HG03378 (cell line): ENCODE results near the gene RAD9A.
"Not testable (repeated sequence)": the region's sequence is repeated elsewhere in the genome, so short reads cannot be mapped to it uniquely, and the experiment has no call there.

Experiments used
- ATAC-seq: cut with Tn5 transposase; IDR thresholded peaks from one replicate; pipeline ENCODE4 v1.9.1; 2021; ENCODE audit warnings: mild to moderate bottlenecking, moderate library complexity; ENCODE audit not compliant: unreplicated experiment

The RAD9A gene

DNA sequence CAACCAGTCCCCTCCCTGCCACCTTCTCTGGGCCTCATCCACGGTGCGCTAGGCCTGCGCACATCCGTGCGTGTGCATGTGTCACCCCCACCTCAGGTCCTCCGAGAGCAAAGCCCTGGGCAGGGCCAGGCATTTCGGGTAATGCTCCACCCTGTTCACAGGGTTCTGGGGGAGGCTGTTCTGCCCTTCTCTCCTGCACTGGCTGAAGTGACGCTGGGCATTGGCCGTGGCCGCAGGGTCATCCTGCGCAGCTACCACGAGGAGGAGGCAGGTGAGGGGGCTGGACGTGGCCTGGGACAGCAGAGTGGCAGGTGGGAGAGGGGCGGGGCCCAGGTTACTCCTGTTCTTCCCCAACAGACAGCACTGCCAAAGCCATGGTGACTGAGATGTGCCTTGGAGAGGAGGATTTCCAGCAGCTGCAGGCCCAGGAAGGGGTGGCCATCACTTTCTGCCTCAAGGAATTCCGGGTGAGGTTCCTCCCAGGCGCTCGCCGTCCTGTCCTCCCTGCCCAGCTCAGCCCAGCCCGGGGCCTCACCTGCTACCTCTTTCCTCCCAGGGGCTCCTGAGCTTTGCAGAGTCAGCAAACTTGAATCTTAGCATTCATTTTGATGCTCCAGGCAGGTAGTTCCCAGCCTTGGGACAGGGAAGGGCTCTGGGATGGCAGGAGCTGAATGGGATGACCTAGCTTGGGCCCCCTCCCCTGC lies 3.9 kb downstream of the RAD9A start:
- no peak for ATAC-seq

DNA sequence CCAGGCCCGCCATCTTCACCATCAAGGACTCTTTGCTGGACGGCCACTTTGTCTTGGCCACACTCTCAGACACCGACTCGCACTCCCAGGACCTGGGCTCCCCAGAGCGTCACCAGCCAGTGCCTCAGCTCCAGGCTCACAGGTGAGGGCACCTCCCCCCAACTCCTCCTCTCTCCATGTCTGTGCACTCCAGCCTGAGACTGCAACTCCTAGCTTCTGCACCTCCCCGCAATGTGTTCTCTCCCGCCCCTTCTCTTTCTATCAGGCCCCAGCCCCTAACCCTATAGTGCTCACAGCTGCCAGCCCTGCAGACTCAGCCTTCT lies 4.4 kb downstream of the RAD9A start:
- no peak for ATAC-seq

DNA sequence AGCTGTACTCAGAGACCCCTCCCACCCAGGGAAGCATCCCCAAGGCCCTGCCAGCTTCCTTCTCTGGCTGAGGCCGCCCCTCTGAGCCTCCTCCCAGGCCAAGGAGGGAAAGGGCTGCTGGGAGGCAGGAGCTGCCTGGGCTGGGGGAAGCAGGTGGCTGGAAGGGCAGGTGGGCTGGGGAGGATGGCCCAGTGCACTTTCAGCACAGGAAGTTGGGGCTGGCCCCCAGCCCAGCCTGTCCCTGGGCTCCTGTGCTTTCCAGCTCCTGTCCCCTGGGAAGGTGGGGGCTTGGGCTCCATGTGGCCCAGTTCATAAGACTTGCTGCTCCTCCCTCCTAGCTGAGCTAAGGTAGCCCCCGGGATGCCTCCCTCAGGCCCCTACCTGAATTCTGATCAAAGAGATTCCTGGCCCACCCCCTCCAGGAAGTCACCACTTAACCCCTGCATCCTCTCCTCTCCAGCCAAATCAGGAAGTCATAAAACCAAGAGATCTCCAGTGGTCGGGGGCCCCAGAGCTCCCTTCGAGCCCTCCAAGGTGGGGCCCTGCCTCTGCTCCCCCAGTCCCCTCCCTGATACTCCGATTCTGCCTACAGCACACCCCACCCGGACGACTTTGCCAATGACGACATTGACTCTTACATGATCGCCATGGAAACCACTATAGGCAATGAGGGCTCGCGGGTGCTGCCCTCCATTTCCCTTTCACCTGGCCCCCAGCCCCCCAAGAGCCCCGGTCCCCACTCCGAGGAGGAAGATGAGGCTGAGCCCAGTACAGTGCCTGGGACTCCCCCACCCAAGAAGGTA lies 5.0 kb downstream of the RAD9A start:
- no peak for ATAC-seq

DNA sequence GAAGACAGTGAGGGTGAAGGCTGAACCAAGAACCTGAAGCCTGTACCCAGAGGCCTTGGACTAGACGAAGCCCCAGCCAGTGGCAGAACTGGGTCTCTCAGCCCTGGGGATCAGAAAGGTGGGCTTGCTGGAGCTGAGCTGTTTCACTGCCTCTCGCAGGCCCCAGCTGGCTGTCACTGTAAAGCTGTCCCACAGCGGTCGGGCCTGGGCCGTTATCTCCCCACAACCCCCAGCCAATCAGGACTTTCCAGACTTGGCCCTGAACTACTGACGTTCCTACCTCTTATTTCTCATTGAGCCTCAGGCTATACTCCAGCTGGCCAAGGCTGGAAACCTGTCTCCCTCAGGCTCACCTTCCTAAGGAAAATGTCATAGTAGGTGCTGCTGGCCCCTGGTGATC lies 5.8 kb downstream of the RAD9A start:
- no peak for ATAC-seq

DNA sequence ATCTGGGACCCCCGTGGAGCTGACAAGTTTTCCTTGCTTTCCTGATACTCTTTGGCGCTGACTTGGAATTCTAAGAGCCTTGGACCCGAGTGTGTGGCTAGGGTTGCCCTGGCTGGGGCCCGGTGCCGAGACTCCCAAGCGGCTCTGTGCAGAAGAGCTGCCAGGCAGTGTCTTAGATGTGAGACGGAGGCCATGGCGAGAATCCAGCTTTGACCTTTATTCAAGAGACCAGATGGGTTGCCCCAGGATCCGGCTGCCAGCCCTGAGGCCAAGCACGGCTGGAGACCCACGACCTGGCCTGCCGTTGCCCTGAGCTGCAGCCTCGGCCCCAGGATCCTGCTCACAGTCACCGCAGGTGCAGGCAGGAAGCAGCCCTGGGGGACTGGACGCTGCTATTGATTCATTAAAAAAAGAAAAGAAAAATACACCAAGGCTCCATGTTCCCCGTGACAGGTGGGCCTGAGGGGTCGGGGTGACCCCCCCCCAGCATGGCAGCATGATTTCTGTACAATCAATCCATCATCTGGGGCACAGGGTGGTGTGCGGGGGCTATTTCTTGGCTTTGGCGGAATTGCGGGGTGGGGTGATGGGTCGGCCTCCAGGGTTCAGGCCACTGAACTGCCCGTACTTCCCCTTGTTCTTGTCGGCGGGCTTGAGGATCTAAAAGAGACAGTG lies 6.3 kb downstream of the RAD9A start:
- no peak for ATAC-seq

DNA sequence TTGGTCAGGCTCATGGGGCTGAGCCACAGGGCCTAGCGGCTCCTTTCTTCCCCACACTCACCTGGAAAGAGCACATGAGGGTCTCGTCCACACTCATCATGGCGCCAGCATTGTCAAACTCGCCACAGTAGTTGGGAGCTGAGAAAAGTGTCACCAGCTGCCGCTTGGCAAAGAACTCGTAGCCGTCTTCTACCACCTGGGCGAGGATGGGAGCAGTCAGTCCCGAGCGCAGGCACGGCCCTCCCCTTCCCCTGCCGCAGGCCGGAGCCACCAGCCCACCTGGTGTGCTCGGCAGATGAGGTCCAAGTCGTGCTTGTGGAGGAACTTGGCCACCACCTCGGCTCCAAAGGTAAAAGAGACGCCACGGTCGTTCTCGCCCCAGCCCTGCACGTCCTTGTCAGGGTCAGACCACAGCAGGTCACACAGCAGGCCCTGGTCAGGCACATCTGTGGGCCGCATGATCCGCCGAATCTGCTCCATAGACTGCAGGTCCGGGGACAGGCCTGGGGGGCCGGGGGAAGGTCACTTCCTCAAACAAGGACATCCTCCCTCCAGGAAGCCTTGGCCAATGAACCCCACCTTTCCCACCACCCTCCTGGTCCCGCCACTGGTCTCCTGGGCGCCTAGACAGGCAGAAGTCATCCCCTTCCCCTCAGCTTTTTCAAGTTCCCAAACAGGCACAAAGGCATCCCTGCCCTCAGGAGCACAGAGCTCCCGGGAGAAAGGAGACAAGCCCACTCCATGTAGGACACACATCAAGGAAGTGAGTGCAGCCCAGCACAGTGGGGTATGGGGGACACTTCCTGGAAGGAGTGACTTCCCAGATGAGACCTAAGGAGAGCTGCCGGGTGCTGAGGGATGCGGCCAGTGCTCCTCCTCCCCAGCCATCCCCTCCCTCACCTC lies 7.1 kb downstream of the RAD9A start:
- no peak for ATAC-seq

DNA sequence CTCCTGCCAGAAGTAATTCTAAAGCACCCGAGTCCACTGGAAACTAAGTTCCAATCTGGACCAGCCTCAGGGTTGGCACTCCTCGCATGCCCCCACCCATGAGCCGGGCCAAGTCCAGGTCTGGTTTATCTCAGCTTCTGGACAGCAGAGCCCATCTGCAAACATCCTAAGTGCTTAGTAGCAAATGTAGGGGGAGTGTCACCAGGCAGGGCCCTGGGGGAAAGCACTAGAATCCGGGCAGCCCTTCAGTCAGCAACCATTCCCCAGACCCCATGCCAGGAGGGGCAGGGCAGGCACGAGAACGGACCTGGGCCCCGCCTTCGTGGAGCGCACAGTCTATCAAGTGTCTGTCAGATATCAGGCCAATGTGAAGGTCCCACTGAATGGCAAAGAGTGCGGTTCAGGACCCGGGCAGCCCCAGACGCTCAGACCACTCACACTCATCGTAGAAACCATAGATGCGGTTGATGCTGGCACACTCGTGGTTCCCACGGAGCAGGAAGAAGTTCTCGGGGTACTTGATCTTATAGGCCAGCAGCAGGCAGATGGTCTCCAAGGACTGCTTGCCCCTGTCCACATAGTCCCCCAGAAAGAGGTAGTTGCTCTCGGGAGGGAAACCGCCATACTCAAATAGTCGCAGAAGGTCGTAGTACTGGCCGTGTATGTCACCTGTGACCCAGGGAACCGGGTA lies 8.6 kb downstream of the RAD9A start:
- ATAC-seq = no peak

DNA sequence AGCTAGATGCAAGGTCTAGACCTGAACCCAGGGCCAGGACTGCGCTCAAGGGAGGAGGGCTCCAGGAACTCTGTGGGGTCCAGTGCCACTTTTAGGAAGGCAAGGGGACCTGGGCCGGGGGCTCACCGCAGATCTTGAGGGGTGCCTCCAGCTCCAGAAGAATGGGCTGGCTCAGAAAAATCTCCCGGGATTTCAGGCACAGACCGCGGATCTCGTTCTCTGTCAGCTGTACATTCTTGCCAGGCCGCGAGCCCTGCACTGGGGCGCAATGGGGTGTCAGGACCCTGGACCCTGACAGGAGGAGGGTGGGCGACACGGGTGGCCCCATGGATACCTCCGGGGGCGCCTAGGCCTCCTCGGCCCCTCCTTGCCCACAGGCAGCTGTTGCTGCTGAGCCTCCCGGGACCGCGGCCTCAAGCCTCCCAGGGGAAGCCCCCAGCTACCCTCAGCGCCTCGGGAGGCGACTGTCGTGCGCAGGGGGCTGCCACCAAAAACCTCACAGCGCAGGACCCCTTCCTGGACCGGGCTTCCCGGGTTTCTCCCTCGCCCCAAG lies 9.2 kb downstream of the RAD9A start:
- peak; percentile 21 for ATAC-seq

DNA sequence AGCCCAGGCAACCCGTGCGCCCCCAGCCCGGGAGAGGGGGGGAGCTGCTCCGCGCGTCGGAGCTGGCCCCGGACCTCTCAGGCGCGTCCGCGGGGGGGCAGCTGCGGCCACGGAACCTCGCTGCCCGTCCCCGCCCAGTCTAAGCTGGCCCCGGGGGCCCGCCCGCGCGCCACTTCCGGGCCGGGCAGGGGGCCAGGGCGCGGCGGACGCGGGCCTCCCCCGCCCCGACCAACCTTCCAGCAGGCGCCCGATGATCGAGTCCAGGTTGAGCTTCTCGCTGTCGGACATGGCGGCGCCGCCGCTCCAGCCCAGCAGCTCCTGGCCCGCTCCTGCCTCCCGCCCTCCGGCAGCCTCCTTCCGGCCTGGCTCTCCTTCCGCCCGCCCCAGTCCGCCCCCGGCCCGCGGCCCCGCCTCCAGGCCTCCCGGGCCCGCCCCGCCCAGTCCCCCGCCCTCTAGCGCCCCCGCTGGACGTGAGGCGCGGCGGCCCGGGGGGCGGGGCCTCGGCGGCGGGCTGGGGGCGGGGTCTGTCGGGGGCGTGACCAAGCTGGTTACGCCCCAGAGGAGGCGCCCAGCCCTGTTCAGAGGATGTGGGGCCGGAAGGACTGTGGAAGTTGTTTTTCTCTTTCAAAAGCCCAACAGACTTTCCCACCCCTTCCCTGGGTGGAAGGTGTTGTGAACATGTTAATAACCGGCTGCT lies 9.9 kb downstream of the RAD9A start, which contains the start of gene PPP1CA:
PPP1CA (minus strand) TSS at position 364 of the 697 bp plus-strand sequence; CDS start at position 288, 76 bp downstream.
- ATAC-seq = peak; percentile 31

DNA sequence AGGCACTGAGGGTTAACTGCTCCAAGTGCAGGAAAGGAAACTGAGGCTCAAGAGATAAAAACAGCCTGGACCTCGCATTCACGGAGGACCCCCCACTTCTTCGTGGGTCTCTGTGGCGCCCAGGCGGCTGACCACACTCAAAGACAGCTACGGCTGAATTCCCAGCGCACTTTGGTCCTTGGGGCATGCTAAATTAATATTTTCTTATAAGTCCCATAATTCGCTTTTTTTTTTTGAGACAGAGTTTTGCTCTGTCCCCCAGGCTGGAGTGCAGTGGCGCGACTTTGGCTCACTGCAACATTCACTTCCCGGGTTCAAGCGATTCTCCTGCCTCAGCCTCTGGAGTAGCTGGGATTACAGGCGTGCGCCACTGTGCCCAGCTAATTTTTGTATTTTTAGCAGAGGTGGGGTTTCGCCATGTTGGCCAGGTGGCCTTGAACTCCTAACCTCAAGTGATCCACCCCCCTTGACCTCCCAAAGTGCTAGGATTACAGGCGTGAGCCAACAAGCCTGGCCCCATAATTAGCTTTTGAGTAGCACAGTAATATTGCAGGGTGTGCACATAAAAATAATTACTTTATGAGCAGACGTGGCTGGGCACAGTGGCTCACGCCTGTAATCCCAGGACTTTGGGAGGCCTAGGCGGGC lies 10.5 kb downstream of the RAD9A start:
- not testable (repeated sequence) for ATAC-seq

DNA sequence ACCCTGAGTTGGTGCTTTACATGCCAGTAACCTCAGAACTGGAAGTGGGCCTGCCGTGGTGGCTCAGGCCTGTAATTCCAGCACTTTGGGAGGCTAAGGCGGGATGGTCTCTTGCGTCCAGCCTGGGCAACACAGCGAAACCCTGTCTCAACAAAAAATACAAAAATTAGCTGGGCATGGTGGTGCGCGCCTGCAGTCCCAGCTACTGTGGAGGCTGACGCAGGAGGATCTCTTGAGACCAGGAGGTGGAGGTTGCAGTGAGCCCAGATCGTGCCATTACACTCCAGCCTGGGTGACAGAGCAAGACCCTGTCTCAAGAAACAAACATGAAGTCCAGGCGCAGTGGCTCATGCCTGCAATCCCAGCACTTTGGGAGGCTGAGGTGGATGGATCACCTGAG lies 11.3 kb downstream of the RAD9A start:
- ATAC-seq = not testable (repeated sequence)

DNA sequence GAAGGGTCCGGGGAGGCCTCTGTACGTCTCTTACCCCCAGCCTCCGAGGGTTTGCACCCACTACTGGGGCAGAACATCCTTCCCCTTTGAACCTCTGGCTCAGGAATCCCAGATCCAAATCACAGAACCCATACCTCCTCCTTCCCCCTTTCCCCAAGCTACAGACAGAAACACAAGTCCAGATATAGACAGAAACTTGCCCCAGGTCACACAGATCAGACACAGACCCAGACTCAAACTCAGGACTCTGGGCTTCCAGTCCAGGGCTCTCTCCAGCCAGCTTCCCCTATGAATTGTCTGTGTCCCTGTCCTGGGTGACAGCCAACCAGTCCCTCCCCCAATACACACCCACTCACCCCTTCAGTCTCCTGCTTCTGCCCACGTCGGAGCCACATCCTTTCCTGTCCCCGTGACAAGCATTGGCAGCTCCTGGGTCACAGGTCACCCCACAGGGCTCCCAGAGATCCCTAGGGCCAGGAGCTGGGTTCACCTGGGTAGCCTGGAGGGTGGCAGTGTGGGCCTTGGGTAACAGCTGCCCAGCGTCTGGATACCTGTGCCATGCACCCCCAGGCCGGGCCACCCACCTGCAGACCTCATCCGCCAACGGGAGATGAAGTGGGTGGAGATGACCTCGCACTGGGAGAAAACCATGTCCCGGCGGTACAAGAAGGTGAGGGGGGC lies 12.9 kb downstream of the RAD9A start:
- ATAC-seq = no peak

DNA sequence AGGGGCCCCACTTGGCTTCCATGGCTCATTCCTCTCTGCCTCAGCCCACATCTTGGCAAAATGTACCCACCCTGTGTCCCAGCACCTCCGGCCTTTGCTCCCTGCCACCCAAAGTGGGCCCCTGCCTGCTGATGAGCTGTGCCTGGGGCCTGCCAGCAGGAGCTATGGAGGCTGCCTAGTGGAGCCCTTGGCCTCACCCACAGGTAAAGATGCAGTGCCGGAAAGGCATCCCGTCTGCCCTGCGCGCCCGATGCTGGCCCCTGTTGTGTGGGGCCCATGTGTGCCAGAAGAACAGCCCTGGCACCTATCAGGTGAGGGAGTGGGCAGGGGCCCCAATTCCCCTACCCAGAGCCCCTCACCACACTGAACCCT lies 13.4 kb downstream of the RAD9A start:
- ATAC-seq = no peak

DNA sequence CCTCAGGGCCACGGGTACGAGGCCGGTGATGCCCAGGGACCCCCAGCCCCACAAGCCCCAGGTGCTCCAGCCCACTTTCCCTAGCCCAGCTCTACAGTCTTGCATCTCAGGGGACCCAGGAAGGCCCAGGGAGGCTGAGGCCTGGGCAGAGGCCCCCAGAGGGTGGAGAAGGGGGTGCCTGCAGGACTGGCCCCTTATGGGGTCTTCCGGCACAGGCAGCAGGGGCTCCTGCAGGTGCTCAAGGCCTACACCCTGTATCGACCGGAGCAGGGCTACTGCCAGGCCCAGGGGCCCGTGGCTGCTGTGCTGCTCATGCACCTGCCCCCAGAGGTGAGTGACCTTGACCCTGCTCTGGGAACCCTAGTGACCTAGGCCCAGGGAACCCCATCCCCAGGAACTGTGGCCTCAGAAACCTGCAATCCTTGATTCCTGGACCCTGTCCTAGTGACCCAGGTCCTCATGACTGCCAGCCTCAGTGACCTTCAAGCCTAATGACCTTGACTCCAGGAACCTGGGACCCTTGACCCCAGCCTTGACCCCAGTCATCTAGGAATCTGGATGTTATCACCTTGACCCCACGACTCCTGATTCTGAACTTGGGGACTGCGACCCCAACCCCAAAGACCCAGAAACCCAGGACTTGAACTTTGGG lies 14.0 kb downstream of the RAD9A start:
- no peak for ATAC-seq

DNA sequence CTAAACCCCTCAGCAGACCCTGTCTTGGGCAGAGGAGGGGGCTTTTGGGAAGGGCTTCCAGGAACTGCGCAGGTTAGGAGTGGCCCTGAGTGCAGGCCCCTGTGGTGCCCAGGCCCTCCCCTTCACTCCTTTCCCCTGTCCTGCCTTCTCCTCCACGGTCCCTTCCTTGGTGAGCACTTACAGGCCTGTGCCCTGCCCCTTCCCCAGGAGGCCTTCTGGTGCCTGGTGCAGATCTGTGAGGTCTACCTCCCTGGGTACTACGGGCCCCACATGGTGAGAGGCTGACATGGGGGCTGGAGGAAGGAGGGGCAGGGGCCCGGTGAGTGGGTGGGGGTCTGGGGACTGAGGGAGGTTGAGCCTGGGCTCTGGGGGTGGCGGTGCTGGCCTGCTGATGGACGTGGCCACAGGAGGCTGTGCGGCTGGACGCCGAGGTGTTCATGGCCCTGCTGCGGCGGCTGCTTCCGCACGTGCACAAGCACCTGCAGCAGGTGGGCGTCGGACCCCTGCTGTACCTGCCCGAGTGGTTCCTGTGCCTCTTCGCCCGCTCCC lies 14.7 kb downstream of the RAD9A start:
- ATAC-seq = no peak

DNA sequence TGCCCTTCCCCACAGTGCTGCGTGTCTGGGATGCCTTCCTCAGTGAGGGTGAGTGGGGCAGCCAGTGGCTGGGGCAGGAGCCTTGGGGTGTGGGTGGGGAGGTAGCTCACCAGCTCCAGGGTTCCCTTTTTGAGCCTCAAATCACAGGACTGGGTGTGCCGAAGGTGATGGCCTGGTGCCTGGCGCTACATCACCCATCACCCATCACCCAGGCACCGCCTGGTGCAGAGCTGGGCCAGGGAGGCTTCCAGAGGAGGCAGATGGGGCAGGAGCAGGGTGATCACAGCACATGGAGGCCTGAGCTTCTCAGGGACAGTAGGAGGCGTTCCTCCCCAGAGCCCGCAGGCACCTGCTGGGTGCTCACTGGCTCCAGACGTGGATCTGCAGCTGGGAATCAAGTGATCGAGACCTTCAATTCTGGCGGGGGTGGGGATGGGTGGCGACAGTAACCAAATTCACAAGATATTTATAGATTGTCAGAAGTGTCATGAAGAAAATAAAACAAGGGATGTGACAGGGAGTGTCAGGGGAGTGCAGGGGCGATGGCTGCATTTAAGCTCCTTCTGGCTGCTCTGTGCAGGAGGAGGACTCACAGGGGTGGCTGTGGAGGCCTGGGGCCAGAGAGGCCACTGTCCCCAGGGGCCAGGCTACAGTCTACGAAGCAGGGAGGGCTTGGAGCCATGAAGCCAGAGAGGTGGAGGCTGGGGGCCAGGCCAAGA lies 15.3 kb downstream of the RAD9A start:
- no peak for ATAC-seq

DNA sequence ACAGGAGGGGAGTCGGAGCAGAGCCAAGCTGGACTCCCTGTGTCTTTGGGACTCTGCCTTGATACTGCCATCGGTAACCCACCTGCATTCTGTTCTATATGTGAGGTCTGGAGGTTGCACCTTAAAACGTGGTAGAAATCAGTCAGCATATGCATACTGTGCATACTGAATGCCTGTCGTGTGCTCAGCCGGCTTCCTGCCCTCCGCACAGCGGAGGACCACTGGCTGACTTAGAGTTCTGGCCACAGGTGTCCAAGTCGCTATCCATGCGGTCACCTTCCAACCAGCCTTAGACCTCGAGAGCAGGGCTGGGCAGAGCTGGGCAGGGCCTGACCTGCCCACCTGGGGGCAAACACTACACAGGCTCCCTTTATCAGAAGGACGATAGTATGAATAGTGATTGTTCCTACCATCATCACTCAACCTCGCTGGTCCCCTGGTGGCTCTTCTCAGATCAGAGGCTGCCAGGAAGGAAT lies 15.9 kb downstream of the RAD9A start:
- ATAC-seq = no peak
